Caki2 (cell line): ENCODE results near the gene GUCY1A2. TPM values are rescaled to one million over a fixed set of nuclear protein-coding genes. Genes with fewer than 3 reads are reported as not detected.
"Not testable (repeated sequence)": the region's sequence is repeated elsewhere in the genome, so short reads cannot be mapped to it uniquely, and the experiment has no call there.

ENCODE experiments used
- DNase-seq: peaks from one replicate; pipeline ENCODE4 v3.0.0-alpha.2; 2015; ENCODE audit warnings: low read depth
- in situ Hi-C: cut with HindIII; loops from 2 replicates; pipeline ENCODE4 v1.10.0; 2016; ENCODE audit warnings: low sequenced_read_pairs, low pct_unique_long_range_greater_than_20kb, mixed read lengths
- total RNA-seq: library from RNA; depleted of rRNA; stranded (reverse); fragments of >200 nt; shearing (Covaris generic); gene quantifications from 2 replicates; pipeline ENCODE4 v1.2.3, GENCODE V29; 2014; ENCODE audit warnings: low replicate concordance; rRNA removed

The GUCY1A2 gene, protein sequence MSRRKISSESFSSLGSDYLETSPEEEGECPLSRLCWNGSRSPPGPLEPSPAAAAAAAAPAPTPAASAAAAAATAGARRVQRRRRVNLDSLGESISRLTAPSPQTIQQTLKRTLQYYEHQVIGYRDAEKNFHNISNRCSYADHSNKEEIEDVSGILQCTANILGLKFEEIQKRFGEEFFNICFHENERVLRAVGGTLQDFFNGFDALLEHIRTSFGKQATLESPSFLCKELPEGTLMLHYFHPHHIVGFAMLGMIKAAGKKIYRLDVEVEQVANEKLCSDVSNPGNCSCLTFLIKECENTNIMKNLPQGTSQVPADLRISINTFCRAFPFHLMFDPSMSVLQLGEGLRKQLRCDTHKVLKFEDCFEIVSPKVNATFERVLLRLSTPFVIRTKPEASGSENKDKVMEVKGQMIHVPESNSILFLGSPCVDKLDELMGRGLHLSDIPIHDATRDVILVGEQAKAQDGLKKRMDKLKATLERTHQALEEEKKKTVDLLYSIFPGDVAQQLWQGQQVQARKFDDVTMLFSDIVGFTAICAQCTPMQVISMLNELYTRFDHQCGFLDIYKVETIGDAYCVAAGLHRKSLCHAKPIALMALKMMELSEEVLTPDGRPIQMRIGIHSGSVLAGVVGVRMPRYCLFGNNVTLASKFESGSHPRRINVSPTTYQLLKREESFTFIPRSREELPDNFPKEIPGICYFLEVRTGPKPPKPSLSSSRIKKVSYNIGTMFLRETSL
- not detected in 2 replicates for total RNA-seq

DNA sequence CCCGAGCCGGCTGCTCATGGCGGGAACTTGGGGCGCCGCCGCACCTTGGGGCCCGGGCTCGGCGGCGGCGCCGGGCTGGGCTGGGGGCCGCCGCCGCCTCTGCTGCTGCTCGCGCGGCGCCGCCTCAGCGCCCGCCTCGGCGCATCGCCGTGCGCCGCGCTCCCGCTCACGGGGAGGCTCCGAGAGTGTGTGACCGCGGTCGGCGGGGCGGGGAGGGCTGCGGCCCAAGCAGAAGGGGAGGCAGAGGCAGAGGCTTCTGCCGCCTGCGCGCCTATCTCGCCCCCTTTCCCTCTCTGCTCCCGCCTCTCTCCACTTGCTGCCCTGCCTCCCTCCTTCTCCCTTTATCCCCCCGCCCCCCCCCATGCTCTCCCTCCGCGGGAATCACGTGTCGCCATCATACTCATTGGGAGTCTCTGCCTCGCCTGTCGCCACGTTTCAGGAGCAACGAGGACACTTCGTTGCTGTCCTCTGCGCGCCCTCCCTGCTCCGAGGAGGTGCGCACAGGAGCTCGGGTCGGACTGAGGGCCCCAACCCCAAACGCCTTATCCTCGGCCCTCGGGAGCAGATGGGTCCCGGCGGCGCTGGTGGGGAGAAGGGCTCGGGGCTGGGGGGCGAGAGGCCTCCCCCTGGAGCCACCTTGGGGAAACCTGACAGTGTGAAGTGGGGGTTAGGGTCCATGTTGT, at the start of gene GUCY1A2:
TSS of gene GUCY1A2 (minus strand) at position 258 of the 683 bp plus-strand sequence. CDS start 421 bp downstream, outside the sequence.
- DNase-seq: no peak
- in situ Hi-C loops: no loop called here

DNA sequence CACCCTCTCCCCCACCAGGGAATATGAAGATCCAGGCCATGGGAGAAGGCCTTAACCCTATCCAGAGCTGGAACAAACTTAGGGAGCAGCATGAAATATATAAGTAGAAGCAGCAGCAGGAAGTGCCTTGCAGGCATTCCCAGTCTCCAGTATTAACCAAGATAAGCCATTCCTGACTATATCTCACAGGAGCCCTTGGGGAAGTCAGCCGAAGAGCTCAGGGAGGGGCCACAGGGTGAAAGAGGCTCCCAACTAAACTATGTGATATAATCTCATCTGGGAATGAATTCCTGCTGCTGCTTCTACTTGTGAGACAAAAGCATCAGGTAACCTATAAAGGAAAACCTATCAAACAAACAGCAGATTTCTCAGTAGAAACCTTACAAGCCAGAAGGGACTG, 36.1 kb upstream of the GUCY1A2 start:
- no peak for DNase-seq
- in situ Hi-C loops: no loop called here

DNA sequence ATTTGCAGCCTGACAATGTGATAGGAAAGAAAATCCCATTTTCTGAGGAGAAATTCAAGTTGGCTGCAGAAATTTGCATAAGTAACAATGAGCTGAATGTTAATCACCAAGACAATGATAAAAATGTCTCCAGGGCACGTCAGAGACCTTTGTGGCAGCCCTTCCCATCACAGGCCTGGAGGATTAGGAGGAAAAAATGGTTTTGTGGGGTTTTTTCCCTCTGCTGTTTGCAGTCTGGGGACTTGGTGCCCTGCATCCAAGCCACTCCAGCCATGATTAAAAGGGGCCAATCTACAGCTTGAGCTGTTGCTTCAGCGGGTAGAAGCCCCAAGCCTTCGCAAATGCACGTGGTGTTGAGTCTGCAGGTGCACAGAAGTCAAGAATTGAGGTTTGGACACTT, 33.1 kb upstream of the GUCY1A2 start:
- in situ Hi-C loops, DNase-seq: not testable (repeated sequence)

DNA sequence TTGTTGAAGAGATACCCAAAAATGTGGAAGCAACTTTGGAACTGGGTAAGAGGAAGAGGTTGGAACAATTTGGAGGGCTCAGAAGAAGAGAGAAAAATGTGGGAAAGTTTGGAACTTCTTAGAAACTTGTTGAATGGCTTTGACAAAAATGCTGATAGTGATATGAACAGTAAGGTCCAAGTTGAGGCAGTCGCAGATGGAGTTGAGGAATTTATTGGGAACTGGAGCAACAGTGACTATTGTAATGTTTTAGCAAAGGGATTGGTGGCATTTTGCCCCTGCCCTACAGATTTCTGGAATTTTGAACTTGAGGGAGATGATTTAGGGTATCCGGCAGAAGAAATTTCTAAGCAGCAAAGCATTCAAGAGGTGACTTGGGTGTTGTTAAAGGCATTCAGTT, 32.6 kb upstream of the GUCY1A2 start:
- in situ Hi-C loops, DNase-seq: not testable (repeated sequence)

DNA sequence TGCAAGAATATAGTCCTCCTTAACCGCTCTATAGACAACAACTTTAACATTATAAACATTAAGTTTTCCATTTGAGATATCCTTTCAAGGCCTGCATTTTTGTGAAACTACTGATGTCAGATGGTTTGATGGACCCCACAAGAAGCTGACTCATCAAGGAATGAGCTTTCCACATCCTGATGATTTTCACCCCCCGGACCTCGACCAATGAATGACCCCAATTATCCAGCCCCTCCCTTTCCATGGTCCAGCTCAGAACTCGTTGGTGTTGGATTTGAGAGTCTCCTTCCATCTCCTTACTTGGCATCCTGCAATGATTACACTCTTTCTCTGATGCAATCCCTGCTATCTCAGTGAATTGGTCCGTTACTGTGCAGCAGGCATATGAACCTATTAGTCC, 31.8 kb upstream of the GUCY1A2 start:
- DNase-seq: no peak
- in situ Hi-C loops: no loop called here

DNA sequence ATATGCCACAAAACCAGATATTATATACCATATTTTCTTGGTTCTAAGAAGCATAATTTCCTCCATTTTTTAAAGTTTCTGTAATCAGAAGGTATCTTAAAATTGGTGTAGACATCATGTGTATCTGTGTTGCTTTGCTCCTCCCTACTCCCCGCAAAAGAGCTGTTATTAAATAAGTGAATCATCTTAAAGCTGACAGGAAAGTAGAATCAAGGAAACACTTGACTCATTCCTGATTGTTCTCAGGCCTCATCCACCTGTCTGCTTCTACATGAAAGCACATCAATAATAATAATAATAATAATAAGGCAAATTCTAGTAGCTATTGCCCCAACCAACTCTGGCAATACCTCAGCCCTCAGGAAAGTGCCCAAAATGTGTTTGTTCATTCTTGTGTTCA, 26.2 kb upstream of the GUCY1A2 start:
- in situ Hi-C loops: no loop called here
- DNase-seq: peak; percentile 5

DNA sequence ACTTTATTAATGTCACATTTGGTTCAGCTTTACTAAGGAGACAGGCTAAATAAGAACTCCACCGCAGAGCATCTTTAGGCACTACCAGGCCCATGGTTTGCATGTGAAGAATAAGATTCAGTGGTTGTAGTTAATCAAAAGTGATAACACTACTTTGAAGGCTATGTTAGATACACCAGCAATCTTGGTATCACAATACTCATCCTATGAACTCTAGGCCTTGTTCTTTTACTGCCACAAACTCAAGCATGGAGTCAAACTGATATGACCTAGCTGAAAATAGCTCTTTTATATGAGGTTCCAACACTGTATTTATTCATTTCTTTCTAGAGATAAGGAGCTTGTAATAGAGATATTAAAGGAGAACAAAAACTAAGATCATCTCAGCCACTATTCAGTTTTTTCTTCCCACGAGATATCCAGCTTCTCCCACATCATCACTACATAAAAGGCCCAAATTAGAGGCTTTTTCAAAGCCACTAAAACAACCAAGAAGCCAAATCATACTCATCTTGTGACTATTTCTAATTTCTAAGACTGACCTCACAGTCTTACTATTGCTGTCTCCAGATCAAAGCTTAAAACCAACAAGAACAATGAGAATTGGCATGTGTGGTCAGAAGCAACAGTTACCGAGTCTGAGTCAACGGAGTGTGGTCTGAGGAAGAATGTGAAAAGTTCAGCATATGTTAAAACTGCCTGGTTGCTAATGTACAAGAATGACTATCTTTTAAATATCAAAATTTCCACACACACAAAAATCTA, 25.1 kb upstream of the GUCY1A2 start:
- in situ Hi-C loops: no loop called here
- peak; percentile 77 for DNase-seq

DNA sequence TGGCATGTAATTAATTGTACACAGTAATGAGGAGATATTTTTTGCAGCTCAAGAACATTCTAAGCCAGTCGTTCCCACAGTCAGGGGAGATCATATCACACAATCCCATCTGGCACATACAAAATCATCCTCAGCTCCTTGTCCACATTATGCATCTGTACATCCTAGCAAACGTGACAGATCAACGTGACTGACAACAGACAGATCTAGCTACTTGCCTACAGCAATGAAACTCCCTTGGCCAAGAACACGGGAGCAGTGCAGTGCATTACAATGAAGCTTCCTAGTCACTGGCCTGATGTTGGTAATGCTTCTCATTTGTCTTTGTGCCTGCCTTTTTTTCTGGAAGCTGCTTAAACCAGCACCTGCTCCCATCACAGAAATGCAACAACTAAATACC, 24.5 kb upstream of the GUCY1A2 start:
- DNase-seq: no peak
- in situ Hi-C loops: no loop called here

DNA sequence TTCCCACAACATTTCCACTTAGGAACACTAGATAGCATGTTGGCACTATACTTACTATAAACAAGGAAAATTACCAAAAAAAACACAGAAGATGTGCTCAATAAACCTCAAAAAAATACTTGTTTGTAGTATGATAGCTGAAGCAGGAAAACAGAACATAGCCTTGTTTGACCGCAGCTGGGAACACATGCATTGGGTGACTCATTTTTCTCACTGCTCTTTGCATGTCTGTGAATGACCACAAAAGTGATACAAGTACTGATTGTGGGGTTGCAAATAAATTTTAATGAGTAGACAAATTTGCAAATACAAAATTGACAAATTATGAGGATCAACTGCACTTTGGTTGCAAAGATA, 22.8 kb upstream of the GUCY1A2 start:
- DNase-seq: no peak

DNA sequence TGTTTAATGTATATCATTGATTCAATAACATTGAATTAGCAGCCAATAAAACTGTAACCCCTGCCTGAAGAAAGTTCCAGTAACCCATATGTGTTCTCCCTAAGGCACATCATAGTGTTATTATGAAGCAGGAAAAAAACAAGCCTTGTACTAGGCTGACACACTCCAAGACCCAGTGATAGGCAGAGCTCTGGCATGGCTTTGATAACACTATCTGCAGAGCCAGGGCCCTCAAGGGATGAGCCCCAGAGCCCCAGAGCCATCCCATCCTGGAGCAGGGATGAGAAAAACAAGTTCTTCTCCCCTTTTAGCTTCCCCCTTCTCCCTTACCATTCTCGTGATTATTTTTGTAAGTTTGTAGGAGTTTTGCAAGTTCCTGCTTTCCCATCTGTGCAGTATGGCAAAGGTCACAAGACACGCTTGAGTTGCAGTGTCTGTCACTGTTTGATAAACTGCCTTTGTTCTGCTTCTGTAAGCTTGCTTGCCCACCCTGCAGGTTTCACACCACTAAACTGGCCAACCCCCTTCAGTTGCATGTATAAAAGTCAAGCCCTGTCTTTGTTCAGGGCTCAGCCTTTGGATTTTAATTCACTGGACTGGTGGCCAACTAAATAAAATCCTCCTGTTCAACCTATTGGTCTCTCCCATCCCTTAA, 22.3 kb upstream of the GUCY1A2 start:
- DNase-seq: peak; percentile 89
- in situ Hi-C loops: no loop called here

More for the DNA sequence above, 22.8 kb upstream of the GUCY1A2 start:
- in situ Hi-C loops: no loop called here

DNA sequence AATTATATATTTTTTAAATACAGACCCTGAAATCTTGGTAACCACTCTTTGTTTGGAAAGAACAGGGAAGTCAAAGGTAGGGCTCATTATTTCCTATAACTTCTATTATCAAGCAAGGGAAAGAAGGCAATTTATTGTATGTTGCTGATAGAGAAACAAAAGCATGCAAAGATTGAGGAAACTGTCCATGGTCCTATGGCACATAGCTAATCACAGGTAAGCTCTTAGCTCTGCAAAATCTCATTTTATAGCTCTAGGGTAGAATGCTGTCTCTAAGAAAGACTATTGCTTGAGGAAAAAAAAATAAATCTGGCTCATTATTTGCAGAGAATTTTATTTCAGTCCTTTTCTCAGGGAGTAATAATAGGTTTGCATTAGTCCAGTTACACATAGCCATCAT, 7.4 kb upstream of the GUCY1A2 start:
- DNase-seq: no peak
- in situ Hi-C loops: no loop called here

DNA sequence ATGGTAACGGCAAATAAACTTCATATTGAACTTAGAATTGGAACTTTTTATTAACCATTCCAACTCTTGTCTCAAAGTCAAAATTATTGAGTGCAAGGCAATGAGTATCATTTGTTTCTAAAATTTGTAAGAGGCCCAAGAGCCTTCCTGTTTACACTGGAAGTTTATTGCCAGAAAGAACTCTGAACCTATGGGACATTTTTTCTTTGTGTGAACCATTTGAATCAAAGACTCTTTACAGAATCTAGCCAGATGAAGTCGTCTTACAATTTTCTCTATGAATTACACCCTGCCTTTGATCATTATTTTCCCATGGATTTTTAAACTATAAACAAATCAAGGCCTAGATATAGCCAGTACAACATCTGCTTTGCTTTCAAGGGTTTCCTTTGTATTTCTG, 2.3 kb upstream of the GUCY1A2 start:
- in situ Hi-C loops: no loop called here
- no peak for DNase-seq

DNA sequence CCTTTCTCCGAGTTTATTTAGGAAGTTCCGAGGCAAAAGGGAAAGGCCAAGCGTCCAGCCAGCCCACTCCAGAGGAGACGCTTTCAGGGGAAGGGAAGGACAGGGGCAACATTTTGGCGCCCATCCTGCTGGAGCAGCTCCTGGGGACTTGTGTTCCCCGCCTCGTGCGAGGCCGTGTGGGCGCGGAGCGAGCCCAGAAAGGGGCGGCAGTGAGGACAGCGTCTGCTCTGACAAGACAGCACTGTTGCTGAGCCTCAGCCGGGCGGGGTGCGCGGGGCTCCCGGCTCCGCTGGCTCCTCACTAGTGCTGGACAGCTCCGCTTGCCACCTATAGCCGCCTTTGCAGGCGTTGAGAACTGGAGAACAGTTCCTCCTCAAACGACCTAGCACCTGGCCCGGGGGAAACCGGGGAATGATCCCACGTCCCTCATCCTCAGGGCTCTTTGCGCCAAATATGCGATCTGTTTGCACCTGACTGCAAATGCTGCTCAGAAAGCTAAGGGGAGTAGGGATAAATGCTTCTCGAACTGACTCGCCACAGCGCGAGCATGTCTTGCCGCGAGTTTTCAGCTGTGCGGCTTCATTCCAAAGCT, 722 bp upstream of the GUCY1A2 start:
- no peak for DNase-seq
- in situ Hi-C loops: no loop called here

DNA sequence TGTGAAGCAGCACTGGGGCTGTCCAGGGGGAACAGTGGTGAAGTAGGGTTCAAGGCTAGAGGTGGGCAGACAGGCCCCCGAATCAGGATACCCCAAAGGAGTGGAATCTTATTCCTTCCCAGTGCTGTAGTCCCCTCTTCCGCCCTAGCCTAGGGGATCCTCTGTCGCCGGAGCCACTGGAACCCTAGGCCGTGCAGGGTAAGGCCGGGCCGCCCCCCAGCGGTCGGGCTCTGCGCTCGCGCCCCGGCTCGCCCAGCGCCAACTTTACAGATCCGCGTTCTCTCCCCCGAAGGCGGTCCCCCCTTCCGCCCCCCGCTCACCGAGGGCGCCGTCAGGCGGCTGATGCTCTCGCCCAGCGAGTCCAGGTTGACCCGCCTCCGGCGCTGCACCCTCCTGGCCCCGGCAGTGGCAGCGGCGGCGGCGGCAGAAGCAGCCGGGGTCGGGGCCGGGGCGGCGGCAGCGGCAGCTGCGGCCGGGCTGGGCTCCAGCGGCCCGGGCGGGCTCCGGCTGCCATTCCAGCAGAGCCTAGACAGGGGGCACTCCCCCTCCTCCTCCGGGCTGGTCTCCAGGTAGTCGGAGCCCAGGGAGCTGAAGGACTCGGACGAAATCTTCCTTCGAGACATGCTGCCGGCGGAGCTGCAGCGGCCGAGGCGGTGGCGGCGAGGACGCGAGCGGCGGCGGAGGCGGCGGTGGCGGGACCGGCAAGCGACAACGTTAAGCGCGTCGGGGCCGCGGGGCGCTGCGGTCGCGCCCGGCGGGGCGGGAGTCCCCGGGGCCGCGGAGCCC, 650 bp downstream of the GUCY1A2 start:
- in situ Hi-C loops: no loop called here
- no peak for DNase-seq

DNA sequence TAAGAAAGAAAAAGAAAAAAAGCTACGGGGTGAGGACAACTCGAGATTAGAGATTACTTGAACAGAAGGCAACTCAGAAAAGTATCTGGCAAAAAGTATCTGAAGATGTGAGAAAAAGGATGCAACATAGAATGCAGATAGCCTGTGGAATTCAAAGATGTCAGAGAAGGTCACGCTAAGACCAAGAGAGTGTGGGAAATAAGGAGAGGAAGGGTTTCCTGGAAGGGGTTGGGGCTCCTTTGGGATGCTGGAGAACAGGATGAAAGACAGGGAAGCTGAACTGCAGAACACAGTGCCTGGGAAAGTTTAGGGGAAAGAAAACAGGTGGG, 1.2 kb downstream of the GUCY1A2 start:
- no peak for DNase-seq
- in situ Hi-C loops: no loop called here

DNA sequence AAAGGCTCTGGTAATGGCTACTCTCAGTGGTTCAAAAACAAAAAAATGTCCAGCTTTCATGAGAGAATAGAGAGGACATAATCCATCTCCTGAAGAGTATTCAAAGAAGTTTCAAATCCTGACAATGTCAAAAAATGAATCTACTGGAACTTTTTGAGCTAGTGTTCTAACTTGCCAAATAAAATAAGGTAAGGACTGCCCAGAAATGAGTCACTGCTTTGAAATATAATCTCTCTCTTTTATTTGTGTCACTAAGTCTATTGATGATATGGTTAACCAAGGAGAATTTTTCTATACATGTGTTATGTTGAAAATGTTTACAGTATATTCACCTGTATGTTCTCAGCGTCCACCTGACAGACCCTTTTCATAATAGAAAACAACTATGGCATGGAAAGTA, 3.4 kb downstream of the GUCY1A2 start:
- in situ Hi-C loops: no loop called here
- DNase-seq: no peak

DNA sequence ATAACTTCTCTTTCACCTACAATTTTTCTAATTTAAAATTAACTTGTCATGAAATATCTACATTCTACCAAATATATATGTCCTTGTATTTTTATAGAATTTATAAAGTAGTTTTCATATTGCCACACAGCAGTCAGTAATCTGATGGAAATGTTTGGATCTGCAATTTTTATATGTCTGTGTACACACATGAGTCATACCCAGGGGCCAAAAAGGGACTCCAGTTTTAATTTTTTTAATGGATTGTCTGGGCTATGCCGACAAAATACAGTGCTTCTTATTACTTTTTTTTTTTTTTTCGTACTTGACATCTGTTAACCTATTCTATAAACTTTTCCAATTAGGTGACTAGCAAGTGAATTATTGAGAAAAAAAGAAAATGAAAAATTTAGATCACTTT, 6.3 kb downstream of the GUCY1A2 start:
- no peak for DNase-seq
- in situ Hi-C loops: no loop called here
